HEK293 (cell line): ENCODE results near the gene ZAP70.

Experiments
- CTCF ChIA-PET: fragments of 350-600 bp; formaldehyde crosslinking; extraction: SDS; loops from one replicate; lab custom pipeline; 2021; ENCODE audit warnings: antibody characterized with exemption; lab: Yijun Ruan, JAX
- POLR2A ChIA-PET: fragments of 300-600 bp; formaldehyde crosslinking; extraction: SDS; loops from one replicate; lab custom pipeline; 2020; ENCODE audit warnings: antibody characterized with exemption, inconsistent platforms; lab: Yijun Ruan, JAX
- H3K27ac ChIP-seq: fragments of 200-500 bp; sonication (Bioruptor generic); 2 replicates; pipeline ENCODE4 v1.5.1; 2014; ENCODE audit warnings: low read depth, low read length, control low read depth, inconsistent platforms; ENCODE audit errors: extremely low read depth
- H3K36me3 ChIP-seq, 2 experiments: fragments of 200-500 bp in 1 of 2; sonication (Bioruptor generic) in 1 of 2; 1 replicate in 1 of 2; 2 replicates in 1 of 2; pipeline ENCODE4 v1.5.1; 2014 to 2017; ENCODE audit warnings: inconsistent platforms in 2 of 2, low read length in 2 of 2; ENCODE audit not compliant: control insufficient read depth in 2 of 2, insufficient read depth in 1 of 2
- H3K4me1 ChIP-seq: fragments of 200-500 bp; sonication (Bioruptor generic); 2 replicates; pipeline ENCODE4 v1.5.1; 2014; ENCODE audit warnings: mild to moderate bottlenecking, low read length, inconsistent platforms; ENCODE audit not compliant: control insufficient read depth, insufficient read depth
- H3K4me3 ChIP-seq: 2 replicates; pipeline ENCODE4 v1.5.1; 2011; ENCODE audit warnings: low read depth, mild to moderate bottlenecking, control low read depth, low read length, moderate library complexity
- H3K9me3 ChIP-seq: fragments of 200-500 bp; sonication (Bioruptor generic); 2 replicates; pipeline ENCODE4 v1.5.1; 2014; ENCODE audit warnings: low read depth, low read length, inconsistent platforms; ENCODE audit not compliant: control insufficient read depth, insufficient read depth
- AEBP2 ChIP-seq: fragments of 450-650 bp; formaldehyde crosslinking; IDR thresholded peaks from 2 replicates; pipeline ENCODE4 v1.5.1; 2016; ENCODE audit warnings: missing biosample characterization, missing genetic modification characterization, borderline replicate concordance
- FEZF1 ChIP-seq: fragments of 450-650 bp; formaldehyde crosslinking; IDR thresholded peaks from 2 replicates; pipeline ENCODE4 v1.5.1; 2016; ENCODE audit warnings: missing biosample characterization, missing genetic modification characterization
- HOXA7 ChIP-seq: sonication (generic); formaldehyde crosslinking; IDR thresholded peaks from 2 replicates; pipeline ENCODE4 v1.8.1; 2022; ENCODE audit warnings: missing genetic modification reagents, borderline replicate concordance
- REPIN1 ChIP-seq: fragments of 450-650 bp; formaldehyde crosslinking; IDR thresholded peaks from 2 replicates; pipeline ENCODE4 v1.5.1; 2017; ENCODE audit warnings: missing biosample characterization, missing genetic modification characterization, low read depth
- SETDB1 ChIP-seq: IDR thresholded peaks from one replicate; pipeline ENCODE4 v1.6.1; 2017; ENCODE audit warnings: mild to moderate bottlenecking, low read length, moderate library complexity, mixed read lengths; ENCODE audit not compliant: insufficient read length
- ZEB2 ChIP-seq: fragments of 450-650 bp; formaldehyde crosslinking; IDR thresholded peaks from 2 replicates; pipeline ENCODE4 v1.5.1; 2016; ENCODE audit warnings: missing biosample characterization, missing genetic modification characterization
- ZNF18 ChIP-seq: fragments of 450-650 bp; formaldehyde crosslinking; IDR thresholded peaks from 2 replicates; pipeline ENCODE4 v1.5.1; 2016; ENCODE audit warnings: missing biosample characterization, missing genetic modification characterization
- ZNF211 ChIP-seq: fragments of 450-650 bp; formaldehyde crosslinking; IDR thresholded peaks from 2 replicates; pipeline ENCODE4 v1.5.1; 2016; ENCODE audit warnings: low read depth, missing biosample characterization, missing genetic modification characterization
- ZNF214 ChIP-seq: fragments of 450-650 bp; formaldehyde crosslinking; IDR thresholded peaks from 2 replicates; pipeline ENCODE4 v1.5.1; 2017; ENCODE audit warnings: missing biosample characterization, mild to moderate bottlenecking, missing genetic modification characterization, borderline replicate concordance
- ZNF23 ChIP-seq: fragments of 450-650 bp; formaldehyde crosslinking; IDR thresholded peaks from 2 replicates; pipeline ENCODE4 v1.5.1; 2016; ENCODE audit warnings: missing biosample characterization, missing genetic modification characterization, borderline replicate concordance
- ZNF239 ChIP-seq: fragments of 450-650 bp; formaldehyde crosslinking; IDR thresholded peaks from 2 replicates; pipeline ENCODE4 v1.5.1; 2016; ENCODE audit warnings: missing biosample characterization, missing genetic modification characterization
- ZNF341 ChIP-seq: fragments of 450-650 bp; formaldehyde crosslinking; IDR thresholded peaks from 2 replicates; pipeline ENCODE4; 2016; ENCODE audit warnings: low read depth, missing biosample characterization, missing genetic modification characterization
- ZNF501 ChIP-seq: fragments of 450-650 bp; formaldehyde crosslinking; IDR thresholded peaks from 2 replicates; pipeline ENCODE4 v1.5.1; 2016; ENCODE audit warnings: missing biosample characterization, missing genetic modification characterization
- ZNF548 ChIP-seq: fragments of 450-650 bp; formaldehyde crosslinking; IDR thresholded peaks from 2 replicates; pipeline ENCODE4 v1.5.1; 2016; ENCODE audit warnings: missing biosample characterization, missing genetic modification characterization
- ZNF571 ChIP-seq: fragments of 450-650 bp; formaldehyde crosslinking; IDR thresholded peaks from 2 replicates; pipeline ENCODE4 v1.5.0; 2017; ENCODE audit warnings: missing biosample characterization, missing genetic modification characterization
- ZNF585B ChIP-seq: fragments of 450-650 bp; formaldehyde crosslinking; IDR thresholded peaks from 2 replicates; pipeline ENCODE4 v1.5.1; 2016; ENCODE audit warnings: missing biosample characterization, missing genetic modification characterization
- ZSCAN16 ChIP-seq: fragments of 450-650 bp; formaldehyde crosslinking; IDR thresholded peaks from 2 replicates; pipeline ENCODE4 v1.5.1; 2016; ENCODE audit warnings: missing biosample characterization, missing genetic modification characterization
- TF ChIP-seq, protein P1 (sequence below): fragments of 450-650 bp; formaldehyde crosslinking; optimal IDR thresholded peaks from 2 replicates; pipeline ENCODE3; 2016; ENCODE audit warnings: missing biosample characterization, mild to moderate bottlenecking, missing genetic modification characterization
- TF ChIP-seq, protein P2 (sequence below): fragments of 450-650 bp; formaldehyde crosslinking; IDR thresholded peaks from 2 replicates; pipeline ENCODE4 v1.5.1; 2016; ENCODE audit warnings: missing biosample characterization, missing genetic modification characterization
- TF ChIP-seq, protein P3 (sequence below): IDR thresholded peaks from 2 replicates; pipeline ENCODE4 v1.6.1; 2011; ENCODE audit warnings: mild to moderate bottlenecking, low read depth, low read length, borderline replicate concordance
- TF ChIP-seq, protein P4 (sequence below): fragments of 450-650 bp; IDR thresholded peaks from 2 replicates; pipeline ENCODE4 v1.5.1; 2018; ENCODE audit warnings: missing biosample characterization, missing genetic modification characterization

Gene ZAP70

GRCh38 chr2:97707362-97708047 is 5.9 kb upstream of the ZAP70 start (continued):
- no peak for TF ChIP-seq AEBP2 (tag by site-specific recombination)
- TF ChIP-seq ZNF211 = no peak
- TF ChIP-seq ZNF585B (tag by site-specific recombination) = no peak
- no peak for TF ChIP-seq ZNF548 (tag by site-specific recombination)

- H3K36me3 ChIP-seq = no peaks in the 10 kb centered on the region
- CTCF ChIA-PET = interaction anchor here (0.7 to 3.4 kb wide), 5 partner anchors 8 to 677 kb away, joined by 3 to 42 read pairs (median 3); partner anchors contain the start of gene ACTR1B
- H3K4me3 ChIP-seq = no peak overlapping the region
- H3K4me1 ChIP-seq = no peaks in the 10 kb centered on the region
- H3K27ac ChIP-seq = no peak overlapping the region
- H3K9me3 ChIP-seq = no peaks in the 10 kb centered on the region
- TF ChIP-seq FEZF1 (tag by site-specific recombination) = no peak
- TF ChIP-seq ZSCAN16 (tag by site-specific recombination) = no peak
- no peak for TF ChIP-seq ZNF23
- TF ChIP-seq, protein P1, sequence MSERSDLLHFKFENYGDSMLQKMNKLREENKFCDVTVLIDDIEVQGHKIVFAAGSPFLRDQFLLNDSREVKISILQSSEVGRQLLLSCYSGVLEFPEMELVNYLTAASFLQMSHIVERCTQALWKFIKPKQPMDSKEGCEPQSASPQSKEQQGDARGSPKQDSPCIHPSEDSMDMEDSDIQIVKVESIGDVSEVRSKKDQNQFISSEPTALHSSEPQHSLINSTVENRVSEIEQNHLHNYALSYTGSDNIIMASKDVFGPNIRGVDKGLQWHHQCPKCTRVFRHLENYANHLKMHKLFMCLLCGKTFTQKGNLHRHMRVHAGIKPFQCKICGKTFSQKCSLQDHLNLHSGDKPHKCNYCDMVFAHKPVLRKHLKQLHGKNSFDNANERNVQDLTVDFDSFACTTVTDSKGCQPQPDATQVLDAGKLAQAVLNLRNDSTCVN (tag by site-specific recombination) = no peak
- no peak for TF ChIP-seq ZNF501 (tag by site-specific recombination)
- POLR2A ChIA-PET = no interaction called here
These were observed 5.4 kb upstream of the ZAP70 start for GRCh38 chr2:97708048-97708380.

GRCh38 chr2:97708608-97709007 is 4.8 kb upstream of the ZAP70 start:
- ChIA-PET CTCF (interaction anchor here (0.8 to 3.4 kb wide), 7 partner anchors 9 to 676 kb away, joined by 3 to 42 read pairs (median 5); no protein-coding TSS in a partner anchor), POLR2A (no interaction called here)
- Histone ChIP-seq H3K36me3 (no peaks in the 10 kb centered on the region), H3K4me1 (no peaks in the 10 kb centered on the region), H3K27ac (no peak overlapping the region), H3K9me3 (no peaks in the 10 kb centered on the region), H3K4me3 (no peak overlapping the region)
- TF ChIP-seq, protein P2, sequence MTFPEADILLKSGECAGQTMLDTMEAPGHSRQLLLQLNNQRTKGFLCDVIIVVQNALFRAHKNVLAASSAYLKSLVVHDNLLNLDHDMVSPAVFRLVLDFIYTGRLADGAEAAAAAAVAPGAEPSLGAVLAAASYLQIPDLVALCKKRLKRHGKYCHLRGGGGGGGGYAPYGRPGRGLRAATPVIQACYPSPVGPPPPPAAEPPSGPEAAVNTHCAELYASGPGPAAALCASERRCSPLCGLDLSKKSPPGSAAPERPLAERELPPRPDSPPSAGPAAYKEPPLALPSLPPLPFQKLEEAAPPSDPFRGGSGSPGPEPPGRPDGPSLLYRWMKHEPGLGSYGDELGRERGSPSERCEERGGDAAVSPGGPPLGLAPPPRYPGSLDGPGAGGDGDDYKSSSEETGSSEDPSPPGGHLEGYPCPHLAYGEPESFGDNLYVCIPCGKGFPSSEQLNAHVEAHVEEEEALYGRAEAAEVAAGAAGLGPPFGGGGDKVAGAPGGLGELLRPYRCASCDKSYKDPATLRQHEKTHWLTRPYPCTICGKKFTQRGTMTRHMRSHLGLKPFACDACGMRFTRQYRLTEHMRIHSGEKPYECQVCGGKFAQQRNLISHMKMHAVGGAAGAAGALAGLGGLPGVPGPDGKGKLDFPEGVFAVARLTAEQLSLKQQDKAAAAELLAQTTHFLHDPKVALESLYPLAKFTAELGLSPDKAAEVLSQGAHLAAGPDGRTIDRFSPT (tag by site-specific recombination) = no peak
- TF ChIP-seq ZNF214 (tag by site-specific recombination) (no peak), ZNF341 (tag by site-specific recombination) (no peak), ZNF239 (no peak), HOXA7 (no peak), ZNF18 (tag by site-specific recombination) (no peak), SETDB1 (no peak), ZNF571 (no peak), REPIN1 (tag by site-specific recombination) (no peak), ZEB2 (tag by site-specific recombination) (no peak)
- TF ChIP-seq, protein P3, sequence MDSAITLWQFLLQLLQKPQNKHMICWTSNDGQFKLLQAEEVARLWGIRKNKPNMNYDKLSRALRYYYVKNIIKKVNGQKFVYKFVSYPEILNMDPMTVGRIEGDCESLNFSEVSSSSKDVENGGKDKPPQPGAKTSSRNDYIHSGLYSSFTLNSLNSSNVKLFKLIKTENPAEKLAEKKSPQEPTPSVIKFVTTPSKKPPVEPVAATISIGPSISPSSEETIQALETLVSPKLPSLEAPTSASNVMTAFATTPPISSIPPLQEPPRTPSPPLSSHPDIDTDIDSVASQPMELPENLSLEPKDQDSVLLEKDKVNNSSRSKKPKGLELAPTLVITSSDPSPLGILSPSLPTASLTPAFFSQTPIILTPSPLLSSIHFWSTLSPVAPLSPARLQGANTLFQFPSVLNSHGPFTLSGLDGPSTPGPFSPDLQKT = no peak
- TF ChIP-seq, protein P1 (tag by site-specific recombination) = no peak
- TF ChIP-seq, protein P4, sequence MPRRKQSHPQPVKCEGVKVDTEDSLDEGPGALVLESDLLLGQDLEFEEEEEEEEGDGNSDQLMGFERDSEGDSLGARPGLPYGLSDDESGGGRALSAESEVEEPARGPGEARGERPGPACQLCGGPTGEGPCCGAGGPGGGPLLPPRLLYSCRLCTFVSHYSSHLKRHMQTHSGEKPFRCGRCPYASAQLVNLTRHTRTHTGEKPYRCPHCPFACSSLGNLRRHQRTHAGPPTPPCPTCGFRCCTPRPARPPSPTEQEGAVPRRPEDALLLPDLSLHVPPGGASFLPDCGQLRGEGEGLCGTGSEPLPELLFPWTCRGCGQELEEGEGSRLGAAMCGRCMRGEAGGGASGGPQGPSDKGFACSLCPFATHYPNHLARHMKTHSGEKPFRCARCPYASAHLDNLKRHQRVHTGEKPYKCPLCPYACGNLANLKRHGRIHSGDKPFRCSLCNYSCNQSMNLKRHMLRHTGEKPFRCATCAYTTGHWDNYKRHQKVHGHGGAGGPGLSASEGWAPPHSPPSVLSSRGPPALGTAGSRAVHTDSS = no peak
